HG03565 (cell line): ENCODE measurements around the gene LCP2.

Experiments used
- ATAC-seq: cut with Tn5 transposase; IDR thresholded peaks from one replicate; pipeline ENCODE4 v1.9.1; 2021; ENCODE audit warnings: mild to moderate bottlenecking, moderate library complexity; ENCODE audit not compliant: unreplicated experiment

LCP2 gene

GRCh38 chr5:170276140-170276539 is 21.4 kb downstream of the LCP2 start:
- no peak for ATAC-seq

- ATAC-seq: no peak
Observed at GRCh38 chr5:170275376-170275994, 22.1 kb downstream of the LCP2 start.

- ATAC-seq: no peak
Observed at GRCh38 chr5:170273968-170274710, 23.4 kb downstream of the LCP2 start.

GRCh38 chr5:170270293-170271069 is 27.1 kb downstream of the LCP2 start:
- no peak for ATAC-seq

GRCh38 chr5:170269579-170269978 is 28.0 kb downstream of the LCP2 start:
- no peak for ATAC-seq

- no peak for ATAC-seq
Observed at GRCh38 chr5:170268884-170269283, 28.7 kb downstream of the LCP2 start.

GRCh38 chr5:170268153-170268689 is 29.4 kb downstream of the LCP2 start:
- no peak for ATAC-seq

- ATAC-seq: no peak
Observed at GRCh38 chr5:170267431-170268152, 30.0 kb downstream of the LCP2 start.

GRCh38 chr5:170266570-170267381 is 30.8 kb downstream of the LCP2 start:
- ATAC-seq: no peak

GRCh38 chr5:170265522-170265921 is 32.1 kb downstream of the LCP2 start:
- ATAC-seq: no peak

- ATAC-seq: no peak
Observed at GRCh38 chr5:170263906-170264305, 33.7 kb downstream of the LCP2 start.

GRCh38 chr5:170262061-170263045 is 35.2 kb downstream of the LCP2 start:
- no peak for ATAC-seq

GRCh38 chr5:170261528-170262043 is 36.0 kb downstream of the LCP2 start:
- ATAC-seq: no peak

- ATAC-seq: no peak
Observed at GRCh38 chr5:170257370-170257769, 40.2 kb downstream of the LCP2 start.

GRCh38 chr5:170256571-170256970 is 41.0 kb downstream of the LCP2 start:
- ATAC-seq: no peak

- peak; percentile 95 for ATAC-seq
Observed at GRCh38 chr5:170254056-170254455, 43.5 kb downstream of the LCP2 start.

- ATAC-seq: no peak
Observed at GRCh38 chr5:170252720-170253350, 44.7 kb downstream of the LCP2 start.

GRCh38 chr5:170252109-170252508 is 45.5 kb downstream of the LCP2 start:
- no peak for ATAC-seq
